ENCODE results near the gene AFDN. TPM values are rescaled to one million over a fixed set of nuclear protein-coding genes. Genes with fewer than 3 reads are reported as not detected.

The AFDN gene
- polyA plus RNA-seq, 3 donors from 2014 or later, result 0.27 to 1.5 TPM; not detected in 1

DNA sequence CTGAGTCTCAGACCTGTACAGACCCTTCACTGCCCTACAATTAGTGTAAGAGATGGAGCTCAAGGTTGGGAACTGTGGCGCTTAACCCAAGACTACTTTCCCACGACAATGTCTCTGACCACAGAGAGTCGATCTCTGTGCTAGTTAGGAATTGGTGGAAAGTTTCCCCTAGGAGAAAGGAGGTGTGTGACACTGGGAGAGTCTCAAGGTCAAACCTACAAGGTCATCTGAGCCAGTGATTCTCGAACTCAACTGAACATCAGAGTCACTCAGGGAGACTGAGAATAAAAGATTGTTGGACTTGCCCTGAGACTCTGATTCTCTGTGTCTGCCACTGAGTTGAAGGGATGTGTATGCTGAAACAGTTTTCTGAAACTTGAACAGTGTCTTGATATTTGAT, 9.7 kb upstream of the AFDN start:
- H3K9me3 Mint-ChIP-seq, result no peaks in the 10 kb centered on the region
- H3K4me1 Mint-ChIP-seq, result no peaks in the 10 kb centered on the region
- no peaks in the 10 kb centered on the region for H3K36me3 Mint-ChIP-seq
- H3K4me3 Mint-ChIP-seq, result no peak overlapping the region
- peaks cover 5 to 15% (median 11%) of the 10 kb centered on the region in 3 donors for H3K27me3 Mint-ChIP-seq (ENCODE audit: low read depth in 3 of 3)
- H3K27ac Mint-ChIP-seq, result no peak overlapping the region
- no peak for DNase-seq

- H3K4me3 Mint-ChIP-seq, result no peak overlapping the region
- H3K27me3 Mint-ChIP-seq (ENCODE audit: low read depth in 3 of 3), result peaks cover 5 to 18% (median 8%) of the 10 kb centered on the region in 3 donors
- DNase-seq, result no peak
- no peaks in the 10 kb centered on the region for H3K9me3 Mint-ChIP-seq
- H3K4me1 Mint-ChIP-seq, result no peaks in the 10 kb centered on the region
- H3K36me3 Mint-ChIP-seq, result no peaks in the 10 kb centered on the region
- no peak overlapping the region for H3K27ac Mint-ChIP-seq
Measured at GRCh38 chr6:167817729-167818128, 9.0 kb upstream of the AFDN start.

DNA sequence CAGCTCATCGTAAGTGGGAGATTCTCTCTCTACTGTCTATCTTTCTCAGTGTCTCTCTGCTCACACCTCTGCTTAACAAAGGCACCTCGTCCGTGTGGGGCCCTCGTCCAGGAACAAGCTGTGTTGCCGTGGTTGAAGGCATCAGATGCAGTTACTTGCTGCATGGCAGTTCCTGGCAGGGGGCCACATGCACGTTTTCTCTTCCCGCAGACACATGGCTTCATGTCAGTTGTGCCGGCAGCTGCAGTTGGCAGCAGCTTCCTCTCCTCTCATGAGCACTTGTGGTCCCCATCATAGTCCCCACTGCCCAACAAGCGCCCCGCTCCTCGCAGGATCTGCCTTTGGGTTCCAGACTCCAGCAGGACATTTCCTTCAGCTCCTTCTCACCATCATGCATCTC, 7.1 kb upstream of the AFDN start:
- peaks cover 5 to 22% (median 8%) of the 10 kb centered on the region in 3 donors for H3K27me3 Mint-ChIP-seq (ENCODE audit: low read depth in 3 of 3)

DNA sequence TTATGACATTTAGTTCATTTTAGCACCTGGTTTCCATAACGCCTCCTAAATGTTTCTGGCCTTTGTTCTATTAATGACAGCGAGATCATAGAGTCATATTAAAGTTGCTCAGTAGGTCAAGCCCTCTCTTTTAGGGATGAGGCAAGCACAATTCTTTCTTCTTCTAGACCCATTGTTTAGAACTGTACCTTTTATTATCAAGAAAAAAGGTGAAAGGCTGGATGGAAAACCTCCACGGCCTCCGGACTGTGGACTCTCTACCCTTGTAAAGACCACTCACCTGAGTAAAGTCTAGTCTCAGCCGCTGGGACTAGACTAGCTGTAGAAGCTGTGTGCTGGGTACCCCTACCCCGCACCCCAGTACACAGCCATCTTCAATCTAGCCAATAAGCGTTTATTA, 6.0 kb upstream of the AFDN start:
- Mint-ChIP-seq H3K27me3 (ENCODE audit: low read depth in 3 of 3) (peaks cover 7 to 32% (median 16%) of the 10 kb centered on the region in 3 donors), H3K27ac (no peak overlapping the region)

More for the DNA sequence above, 7.1 kb upstream of the AFDN start:
- Mint-ChIP-seq H3K27ac (no peak overlapping the region), H3K4me3 (no peak overlapping the region), H3K36me3 (no peaks in the 10 kb centered on the region), H3K9me3 (no peaks in the 10 kb centered on the region), H3K4me1 (no peaks in the 10 kb centered on the region)
- no peak for DNase-seq

GRCh38 chr6:167824591-167825331, 1.9 kb upstream of the AFDN start:
- H3K27me3 Mint-ChIP-seq (ENCODE audit: low read depth in 3 of 3), result peaks cover 25 to 46% (median 34%) of the 10 kb centered on the region in 3 donors
- H3K4me3 Mint-ChIP-seq, result peak overlapping the region; percentile 48 to 90 (median 88)

More for the DNA sequence above, 6.0 kb upstream of the AFDN start:
- Mint-ChIP-seq H3K4me1 (peaks cover 5 to 10% of the 10 kb centered on the region in 2 donors), H3K36me3 (no peaks in the 10 kb centered on the region), H3K4me3 (no peak overlapping the region), H3K9me3 (peaks cover 0 to 4% (median 0%) of the 10 kb centered on the region in 6 donors)
- no peak for DNase-seq

GRCh38 chr6:167825332-167826229, 1.1 kb upstream of the AFDN start:
- Mint-ChIP-seq H3K27me3 (ENCODE audit: low read depth in 3 of 3) (peaks cover 25 to 46% (median 37%) of the 10 kb centered on the region in 3 donors), H3K27ac (peak overlapping the region in 3 of 6 donors; percentile 49 to 67 (median 49))
- no peak for DNase-seq

More at GRCh38 chr6:167824591-167825331, 1.9 kb upstream of the AFDN start:
- H3K9me3 Mint-ChIP-seq, result peaks cover 0 to 7% (median 0%) of the 10 kb centered on the region in 6 donors
- H3K36me3 Mint-ChIP-seq, result peaks cover 0 to 3% (median 0%) of the 10 kb centered on the region in 3 donors
- H3K4me1 Mint-ChIP-seq, result peaks cover 17 to 27% of the 10 kb centered on the region in 2 donors
- DNase-seq, result no peak
- no peak overlapping the region for H3K27ac Mint-ChIP-seq

GRCh38 chr6:167826230-167826895, 348 bp upstream of the AFDN start:
- Mint-ChIP-seq H3K9me3 (peaks cover 0 to 7% (median 0%) of the 10 kb centered on the region in 6 donors), H3K4me3 (peak overlapping the region; percentile 85 to 90 (median 88)), H3K27me3 (ENCODE audit: low read depth in 3 of 3) (peaks cover 25 to 50% (median 37%) of the 10 kb centered on the region in 3 donors), H3K27ac (peak overlapping the region in 3 of 6 donors; percentile 5 to 67 (median 19)), H3K4me1 (peaks cover 17 to 27% of the 10 kb centered on the region in 2 donors), H3K36me3 (peaks cover 0 to 3% (median 0%) of the 10 kb centered on the region in 3 donors)
- DNase-seq, result peak; percentile 50 to 65 (median 61)

More at GRCh38 chr6:167825332-167826229, 1.1 kb upstream of the AFDN start:
- peaks cover 0 to 7% (median 0%) of the 10 kb centered on the region in 6 donors for H3K9me3 Mint-ChIP-seq
- peak overlapping the region; percentile 85 to 90 (median 88) for H3K4me3 Mint-ChIP-seq
- H3K36me3 Mint-ChIP-seq, result peaks cover 0 to 3% (median 0%) of the 10 kb centered on the region in 3 donors
- peaks cover 17 to 27% of the 10 kb centered on the region in 2 donors for H3K4me1 Mint-ChIP-seq

DNA sequence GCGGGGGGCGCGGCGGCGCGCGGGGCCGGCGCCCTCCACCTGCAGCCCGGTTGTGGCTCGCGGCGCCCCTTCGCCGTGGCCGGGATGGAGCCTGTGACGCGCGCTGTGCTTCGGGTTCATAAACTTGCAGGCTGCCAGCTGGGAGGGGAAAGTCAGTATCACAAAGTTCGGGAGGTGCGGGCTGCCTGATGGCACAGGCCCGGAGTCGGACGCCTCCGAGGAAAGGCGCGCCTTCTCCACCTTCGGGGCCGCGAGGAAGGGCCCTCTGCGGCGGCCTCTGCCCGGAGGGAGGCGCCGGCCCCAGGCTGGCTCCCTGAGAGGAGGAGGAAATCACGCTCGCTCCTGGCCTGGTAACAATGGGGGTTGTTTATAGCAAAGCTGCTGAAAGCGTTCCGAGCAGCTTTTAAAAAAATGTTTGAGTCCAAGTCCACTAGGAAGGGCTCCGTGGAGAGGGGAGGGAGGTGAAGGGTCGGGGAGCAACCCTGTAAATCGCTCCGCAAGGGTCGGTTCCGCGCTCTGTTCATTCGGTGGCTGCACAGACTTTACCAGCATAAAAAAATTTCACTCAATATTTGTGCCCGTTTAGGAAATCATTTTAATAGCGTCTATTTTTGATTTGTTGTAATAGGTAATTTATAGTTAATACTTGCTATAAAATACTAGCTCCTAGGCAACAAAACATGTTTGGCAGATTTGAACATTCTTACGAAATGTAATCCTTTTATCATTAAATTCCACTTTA, 1.0 kb downstream of the AFDN start:
- Mint-ChIP-seq H3K27me3 (ENCODE audit: low read depth in 3 of 3) (peaks cover 25 to 47% (median 38%) of the 10 kb centered on the region in 3 donors), H3K27ac (peak overlapping the region in 4 of 6 donors; percentile 44 to 64 (median 46)), H3K4me1 (peaks cover 17 to 27% of the 10 kb centered on the region in 2 donors), H3K4me3 (peak overlapping the region; percentile 83 to 89 (median 87)), H3K36me3 (peaks cover 0 to 3% (median 0%) of the 10 kb centered on the region in 3 donors), H3K9me3 (peaks cover 0 to 7% (median 0%) of the 10 kb centered on the region in 6 donors)
- peak; percentile 3 to 23 (median 12) for DNase-seq

DNA sequence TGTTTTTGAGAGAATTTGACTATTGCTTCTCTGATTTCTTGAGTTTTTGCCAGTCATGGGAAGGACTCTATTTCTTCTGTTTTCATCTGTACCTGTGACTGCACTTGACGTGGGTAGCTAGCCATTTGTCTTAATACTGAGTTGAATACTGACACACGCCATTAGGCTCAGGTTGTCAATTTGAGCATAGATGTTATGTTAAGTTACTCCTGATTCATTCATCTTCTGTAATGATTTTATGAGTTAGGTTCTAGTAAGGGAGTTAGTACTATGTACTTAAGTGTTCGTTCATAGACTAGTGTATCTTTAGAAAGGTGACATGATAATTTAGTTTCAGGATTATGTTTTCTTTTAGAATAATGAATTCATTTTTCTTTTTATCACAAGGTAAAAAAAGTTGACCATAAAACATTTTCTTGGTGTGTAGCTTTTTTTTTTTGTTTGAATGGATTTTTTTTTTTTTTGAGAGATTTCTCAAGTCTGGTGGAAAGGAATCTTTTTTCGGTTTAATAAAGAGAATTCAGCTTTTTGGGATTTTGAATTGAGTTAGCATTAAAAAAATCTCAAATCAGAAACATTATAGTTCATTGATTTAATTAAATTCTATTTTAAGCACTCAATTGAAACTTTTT, 1.7 kb downstream of the AFDN start:
- Mint-ChIP-seq H3K27me3 (ENCODE audit: low read depth in 3 of 3) (peaks cover 28 to 50% (median 41%) of the 10 kb centered on the region in 3 donors), H3K36me3 (peaks cover 0 to 3% (median 0%) of the 10 kb centered on the region in 3 donors), H3K9me3 (peaks cover 0 to 7% (median 0%) of the 10 kb centered on the region in 6 donors), H3K4me3 (peak overlapping the region; percentile 83 to 89 (median 87)), H3K27ac (peak overlapping the region in 2 of 6 donors; percentile 45 to 47), H3K4me1 (peaks cover 17 to 27% of the 10 kb centered on the region in 2 donors)
- DNase-seq, result no peak

DNA sequence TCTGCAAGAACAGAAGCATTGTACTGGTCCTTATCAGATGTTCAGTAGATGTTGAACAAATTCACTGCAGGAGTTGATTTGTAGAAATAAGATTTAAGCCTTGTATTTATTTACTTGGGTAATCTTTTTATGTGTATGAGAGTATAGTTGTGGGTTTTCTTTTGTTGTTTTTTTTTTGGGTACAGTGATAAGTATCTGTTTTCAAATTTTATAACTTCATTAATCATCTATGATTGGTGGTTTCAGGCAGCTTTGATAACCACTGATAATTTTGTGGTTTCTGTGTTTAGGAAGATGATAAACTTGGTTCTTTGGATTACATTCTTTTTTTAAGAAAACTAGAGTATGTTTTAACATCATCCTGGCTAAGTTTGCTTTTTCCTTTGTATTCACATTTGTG, 2.8 kb downstream of the AFDN start:
- H3K9me3 Mint-ChIP-seq, result peaks cover 0 to 7% (median 0%) of the 10 kb centered on the region in 6 donors
- peaks cover 17 to 27% of the 10 kb centered on the region in 2 donors for H3K4me1 Mint-ChIP-seq
- DNase-seq, result no peak

DNA sequence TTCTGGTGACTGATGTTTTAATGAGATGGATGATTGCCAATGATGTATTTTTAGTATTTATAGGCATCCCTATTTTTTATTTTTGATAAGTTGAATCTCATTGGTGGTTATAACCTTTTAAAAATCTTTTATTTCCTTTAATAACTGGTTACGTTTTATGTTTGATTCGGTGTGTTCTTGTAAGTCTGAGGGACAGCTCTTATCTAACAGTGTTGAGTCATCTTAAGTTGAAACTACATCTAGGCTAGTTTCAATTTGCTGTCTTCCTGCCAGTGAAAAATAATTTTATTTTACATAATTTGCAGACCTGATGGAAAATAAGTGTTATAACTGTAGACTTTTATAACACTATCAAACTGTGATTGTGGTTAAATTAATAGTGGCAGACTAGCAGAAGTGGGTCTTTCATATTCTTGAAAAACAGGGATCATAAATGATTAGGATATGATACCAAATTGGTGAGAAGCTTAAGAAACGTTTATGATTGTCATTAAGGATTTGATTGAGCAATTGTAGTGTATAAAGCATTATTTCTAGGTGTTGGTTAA, 4.6 kb downstream of the AFDN start:
- peaks cover 0 to 3% (median 0%) of the 10 kb centered on the region in 3 donors for H3K36me3 Mint-ChIP-seq
- DNase-seq, result no peak
- peaks cover 5 to 10% of the 10 kb centered on the region in 2 donors for H3K4me1 Mint-ChIP-seq
- H3K4me3 Mint-ChIP-seq, result no peak overlapping the region
- H3K27me3 Mint-ChIP-seq (ENCODE audit: low read depth in 3 of 3), result peaks cover 23 to 38% (median 37%) of the 10 kb centered on the region in 3 donors
- H3K27ac Mint-ChIP-seq, result no peak overlapping the region
- peaks cover 0 to 7% (median 0%) of the 10 kb centered on the region in 6 donors for H3K9me3 Mint-ChIP-seq

More for the DNA sequence above, 2.8 kb downstream of the AFDN start:
- no peak overlapping the region for H3K27ac Mint-ChIP-seq
- H3K4me3 Mint-ChIP-seq, result no peak overlapping the region
- peaks cover 30 to 50% (median 46%) of the 10 kb centered on the region in 3 donors for H3K27me3 Mint-ChIP-seq (ENCODE audit: low read depth in 3 of 3)
- H3K36me3 Mint-ChIP-seq, result peaks cover 0 to 3% (median 0%) of the 10 kb centered on the region in 3 donors

Measured in immature natural killer cell (primary cell).